HCT116 (cell line): Measurements from ENCODE around the gene IKZF3. TPM values are rescaled to one million over a fixed set of nuclear protein-coding genes. Genes with fewer than 3 reads are reported as not detected.
A peak's percentile ranks its signal among the peaks of the same experiment; 100 is the strongest.

ENCODE experiments used
- ATAC-seq: fragments of 200-7000 bp; cut with Tn5 transposase; 2 replicates; pipeline ENCODE4 v1.9.1; 2020; ENCODE audit warnings: mild to moderate bottlenecking, moderate library complexity
- BruUV-seq: library from RNA; stranded (reverse); fragments of 400-500 nt; replicated peaks from 2 replicates; lab custom pipeline; 2021; lab: Mats Ljungman, UMichigan
- CTCF ChIA-PET: fragments of 300-600 bp; sonication (Branson Sonifier 250); formaldehyde crosslinking; loops from one replicate; lab custom pipeline; 2021; ENCODE audit warnings: antibody characterized with exemption; lab: Charles Lee
- POLR2A ChIA-PET: fragments of 300-600, 350-600 bp; sonication (Branson Sonifier 250); formaldehyde crosslinking; loops from one replicate; lab custom pipeline; 2021; ENCODE audit warnings: antibody characterized with exemption; lab: Charles Lee
- RAD21 ChIA-PET, 2 experiments: fragments of 300-600 bp; sonication (Branson Sonifier 250); formaldehyde crosslinking; loops; one replicate each; lab custom pipeline; 2023; ENCODE audit warnings: low total read pairs in 2 of 2; ENCODE audit not compliant: uncharacterized antibody in 2 of 2, unreplicated experiment in 2 of 2, low non-redundant PET in 1 of 2; lab: Charles Lee
- DNase-seq: peaks from one replicate; pipeline ENCODE4 v3.0.0-alpha.2; 2010; ENCODE audit warnings: low read depth, low spot score
- H2AFZ ChIP-seq: fragments of 200-600 bp; shearing (Covaris generic), sonication (generic); 2 replicates; pipeline ENCODE4 v1.6.1; 2017; ENCODE audit warnings: low read depth, mixed run types, mixed read lengths, antibody characterized with exemption, low read length; ENCODE audit not compliant: poor library complexity, severe bottlenecking
- H3K27ac ChIP-seq: 2 replicates; pipeline ENCODE4 v1.5.1; 2012; ENCODE audit warnings: low read depth, low read length
- H3K27me3 ChIP-seq: fragments of 200-600 bp; sonication (generic); 2 replicates; pipeline ENCODE4 v1.6.1; 2016; ENCODE audit warnings: mixed run types, low read length, mixed read lengths; ENCODE audit not compliant: insufficient read depth
- H3K36me3 ChIP-seq, 2 experiments: fragments of 200-500 bp in 1 of 2; fragments of 200-600 bp in 1 of 2; sonication (Bioruptor generic) in 1 of 2; sonication (generic) in 1 of 2; 2 replicates each; pipeline versions ENCODE4 v1.5.1 to v1.6.1; 2014 to 2016; ENCODE audit warnings: low read length in 2 of 2, inconsistent platforms in 1 of 2, mixed read lengths in 1 of 2, mixed run types in 1 of 2; ENCODE audit not compliant: insufficient read depth in 2 of 2, control insufficient read depth in 1 of 2
- H3K4me1 ChIP-seq, 2 experiments: fragments of 200-600 bp in 1 of 2; sonication (generic) in 1 of 2; 2 replicates each; pipeline versions ENCODE4 v1.5.1 to v1.6.1; 2012 to 2017; ENCODE audit warnings: low read length in 2 of 2, inconsistent platforms in 1 of 2, mild to moderate bottlenecking in 1 of 2, mixed read lengths in 1 of 2, mixed run types in 1 of 2, moderate library complexity in 1 of 2; ENCODE audit not compliant: insufficient read depth in 2 of 2, control insufficient read depth in 1 of 2
- H3K4me2 ChIP-seq: fragments of 200-600 bp; sonication (generic); 2 replicates; pipeline ENCODE4 v1.6.1; 2017; ENCODE audit warnings: mixed run types, low read length, mixed read lengths
- H3K4me3 ChIP-seq, 2 experiments: fragments of 200-600 bp in 1 of 2; sonication (generic) in 1 of 2; replicated peaks in 1 of 2; 2 replicates each; pipeline ENCODE4 v1.5.1; 2011 to 2016; ENCODE audit warnings: low read length in 2 of 2, control low read depth in 1 of 2, low read depth in 1 of 2, mild to moderate bottlenecking in 1 of 2, mixed read lengths in 1 of 2, mixed run types in 1 of 2
- H3K79me2 ChIP-seq: fragments of 200-600 bp; sonication (generic); 2 replicates; pipeline ENCODE4 v1.6.1; 2017; ENCODE audit warnings: mild to moderate bottlenecking, mixed run types, low read length, moderate library complexity, mixed read lengths; ENCODE audit not compliant: insufficient read depth
- H3K9ac ChIP-seq: fragments of 200-600 bp; sonication (generic); 2 replicates; pipeline ENCODE4 v1.6.1; 2016; ENCODE audit warnings: low read length, mixed read lengths
- H3K9me2 ChIP-seq: fragments of 200-600 bp; sonication (generic), shearing (Covaris generic); 2 replicates; pipeline ENCODE4 v1.6.1; 2017; ENCODE audit warnings: mixed run types, mild to moderate bottlenecking, moderate library complexity; ENCODE audit not compliant: insufficient read depth
- H3K9me3 ChIP-seq, 2 experiments: fragments of 200-500 bp in 1 of 2; fragments of 200-600 bp in 1 of 2; sonication (Bioruptor generic) in 1 of 2; sonication (generic) in 1 of 2; 2 replicates each; pipeline ENCODE4 v1.6.1; 2014 to 2017; ENCODE audit warnings: low read length in 2 of 2, mixed read lengths in 2 of 2, inconsistent platforms in 1 of 2, low read depth in 1 of 2, mild to moderate bottlenecking in 1 of 2, mixed run types in 1 of 2, moderate library complexity in 1 of 2; ENCODE audit not compliant: control insufficient read depth in 1 of 2, insufficient read depth in 1 of 2
- H4K20me1 ChIP-seq: fragments of 200-600 bp; sonication (generic), shearing (Covaris generic); 2 replicates; pipeline ENCODE4 v1.6.1; 2017; ENCODE audit warnings: mixed run types, mild to moderate bottlenecking, moderate library complexity; ENCODE audit not compliant: insufficient read depth
- ATF3 ChIP-seq: IDR thresholded peaks from 2 replicates; pipeline ENCODE4 v1.6.1; 2012
- EGR1 ChIP-seq: IDR thresholded peaks from 2 replicates; pipeline ENCODE4 v1.6.1; 2012; ENCODE audit warnings: low read depth
- ELF1 ChIP-seq: IDR thresholded peaks from 2 replicates; pipeline ENCODE4 v1.6.1; 2012; ENCODE audit warnings: low read depth, borderline replicate concordance
- EZH2 ChIP-seq: fragments of 200-600 bp; sonication (generic); IDR thresholded peaks from 2 replicates; pipeline ENCODE4 v1.6.1; 2017; ENCODE audit warnings: antibody characterized with exemption, mixed run types
- EZH2phosphoT487 ChIP-seq: fragments of 200-600 bp; IDR thresholded peaks from 2 replicates; pipeline ENCODE4 v1.6.1; 2018; ENCODE audit warnings: antibody characterized with exemption, borderline replicate concordance
- JUND ChIP-seq: IDR thresholded peaks from 2 replicates; pipeline ENCODE4 v1.6.1; 2012
- MAX ChIP-seq: IDR thresholded peaks from 2 replicates; pipeline ENCODE4 v1.6.1; 2012
- POLR2AphosphoS5 ChIP-seq: IDR thresholded peaks from 2 replicates; pipeline ENCODE4 v1.6.1; 2011; ENCODE audit warnings: mild to moderate bottlenecking, low read depth, low read length, moderate library complexity
- RAD21 ChIP-seq: IDR thresholded peaks from 2 replicates; pipeline ENCODE4 v1.6.1; 2012; ENCODE audit warnings: low read depth, mild to moderate bottlenecking
- SIN3A ChIP-seq: IDR thresholded peaks from 2 replicates; pipeline ENCODE4 v1.6.1; 2012; ENCODE audit warnings: low read depth
- SP1 ChIP-seq: IDR thresholded peaks from 2 replicates; pipeline ENCODE4 v1.6.1; 2012; ENCODE audit warnings: low read depth
- SRF ChIP-seq: IDR thresholded peaks from 2 replicates; pipeline ENCODE4 v1.6.1; 2012; ENCODE audit warnings: low read depth
- YY1 ChIP-seq: IDR thresholded peaks from 2 replicates; pipeline ENCODE4 v1.6.1; 2011; ENCODE audit warnings: low read length, low read depth, moderate library complexity, mild to moderate bottlenecking; ENCODE audit not compliant: insufficient replicate concordance; ENCODE audit errors: extremely low read depth
- ZBTB33 ChIP-seq: IDR thresholded peaks from 2 replicates; pipeline ENCODE4 v1.6.1; 2011; ENCODE audit warnings: mild to moderate bottlenecking, low read length, moderate library complexity; ENCODE audit not compliant: insufficient replicate concordance; ENCODE audit errors: extremely low read depth
- ZNF274 ChIP-seq: fragments of 200-500 bp; sonication (Bioruptor generic); IDR thresholded peaks from 2 replicates; pipeline ENCODE4 v1.6.1; 2014; ENCODE audit warnings: mild to moderate bottlenecking, low read depth, low read length, inconsistent platforms
- intact Hi-C: fragments of 100-400 bp; cut with micrococcal nuclease; formaldehyde crosslinking; loops from 2 replicates; pipeline ENCODE4 v1.10.0; 2022
- total RNA-seq: library from RNA; stranded (reverse); gene quantifications from one replicate; pipeline ENCODE4 v1.2.1, GENCODE V29; 2021; ENCODE audit not compliant: unreplicated experiment

The IKZF3 gene
- total RNA-seq, 1 experiment from 2014 or later: 0.30 TPM

DNA sequence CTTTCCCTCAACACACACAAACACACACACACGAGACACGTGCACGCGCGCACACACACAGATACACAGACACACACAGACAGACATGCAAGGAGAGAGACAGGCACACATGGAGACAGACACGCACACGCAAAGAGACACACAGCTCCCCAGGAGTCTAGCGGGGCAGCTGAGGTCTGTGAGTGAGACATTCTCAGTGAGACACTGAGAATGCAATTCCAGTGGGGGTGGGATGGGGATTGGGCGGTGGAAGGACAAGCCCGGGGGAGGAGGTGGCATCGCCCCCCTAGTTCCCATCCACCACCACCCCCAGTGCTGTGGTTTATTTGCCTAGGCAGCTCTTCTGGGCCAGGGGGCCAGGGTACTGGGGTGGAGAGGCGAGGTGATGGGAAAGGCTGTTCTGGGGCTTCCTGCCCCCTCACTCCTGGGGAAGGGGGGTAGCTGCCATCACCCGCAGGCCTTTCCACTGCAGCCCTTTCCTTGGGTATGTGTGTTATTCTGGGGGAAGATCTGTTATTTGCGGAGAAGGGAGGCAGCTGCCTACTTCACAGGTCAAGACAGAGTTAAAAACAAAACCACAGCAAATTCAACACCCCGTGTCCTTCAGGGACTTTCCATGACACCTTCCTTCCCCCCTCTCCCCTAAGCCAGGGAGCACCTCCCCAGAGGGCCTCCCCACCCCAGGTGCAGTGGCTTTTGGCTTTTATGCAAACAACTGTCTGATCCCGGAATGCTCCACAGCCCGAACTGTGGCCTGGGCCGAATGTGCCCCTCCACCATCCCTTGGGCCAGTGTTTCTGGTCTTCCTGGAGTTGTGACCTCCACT lies 108.3 kb downstream of the IKZF3 start:
- no peak overlapping the region for H3K4me3 ChIP-seq
- no peaks in the 10 kb centered on the region for H3K79me2 ChIP-seq
- H2AFZ ChIP-seq: no peak overlapping the region
- TF ChIP-seq EZH2phosphoT487 (no peak), ATF3 (no peak), ZNF274 (no peak), MAX (no peak), RAD21 (no peak)
- no peak overlapping the region for H3K9ac ChIP-seq
- no peak for DNase-seq
- H3K4me2 ChIP-seq: no peak overlapping the region
- ChIA-PET CTCF (interaction anchor here (1.0 to 2.8 kb wide), 3 partner anchors 26 to 134 kb away, joined by 4 to 16 read pairs (median 6); partner anchors contain the start of gene MIEN1), POLR2A (no interaction called here), RAD21 (no interaction called here)
- no peak overlapping the region for H3K27ac ChIP-seq
- peaks cover 20 to 42% of the 10 kb centered on the region in 2 experiments for H3K4me1 ChIP-seq
- H3K9me3 ChIP-seq: no peaks in the 10 kb centered on the region
- no peaks in the 10 kb centered on the region for H4K20me1 ChIP-seq
- H3K36me3 ChIP-seq: no peaks in the 10 kb centered on the region
- peaks cover 6% of the 10 kb centered on the region; the same call in 1 of the 2 replicates for H3K27me3 ChIP-seq
- no TSS peak for BruUV-seq
- intact Hi-C loops: loop anchor here (2.0 kb wide), 1 partner anchor 207 kb away; no protein-coding TSS in a partner anchor
- no peak for ATAC-seq
- no peaks in the 10 kb centered on the region for H3K9me2 ChIP-seq

GRCh38 chr17:39754958-39755553 lies 109.1 kb downstream of the IKZF3 start:
- peaks cover 6% of the 10 kb centered on the region; the same call in 1 of the 2 replicates for H3K27me3 ChIP-seq
- ATAC-seq: no peak
- POLR2A ChIA-PET: no interaction called here

More at GRCh38 chr17:39754958-39755553, 109.1 kb downstream of the IKZF3 start:
- no peaks in the 10 kb centered on the region for H3K36me3 ChIP-seq
- H3K4me3 ChIP-seq: peak overlapping the region; percentile 54 to 65
- H2AFZ ChIP-seq: no peak overlapping the region
- CTCF ChIA-PET: interaction anchor here (1.0 to 2.8 kb wide), 3 partner anchors 25 to 133 kb away, joined by 4 to 16 read pairs (median 6); partner anchors contain the start of gene MIEN1
- DNase-seq: no peak
- no peaks in the 10 kb centered on the region for H3K9me2 ChIP-seq
- H3K4me1 ChIP-seq: peaks cover 27 to 49% of the 10 kb centered on the region in 2 experiments
- TF ChIP-seq SRF: no peak
- no peak for TF ChIP-seq POLR2AphosphoS5
- TF ChIP-seq YY1: no peak
- no peak for TF ChIP-seq EZH2
- no peak for TF ChIP-seq SIN3A
- TF ChIP-seq ATF3: no peak
- TF ChIP-seq JUND: no peak
- no peak for TF ChIP-seq ZBTB33
- TF ChIP-seq SP1: no peak
- no peak for TF ChIP-seq ELF1
- no peak for TF ChIP-seq EGR1
- TF ChIP-seq, all 23 proteins: peak for 0
- RAD21 ChIA-PET: no interaction called here
- Histone ChIP-seq H3K79me2 (no peaks in the 10 kb centered on the region), H3K9ac (peak overlapping the region; percentile 85), H3K4me2 (peak overlapping the region; percentile 94), H3K27ac (peak overlapping the region; percentile 91), H4K20me1 (no peaks in the 10 kb centered on the region), H3K9me3 (no peaks in the 10 kb centered on the region)
- intact Hi-C loops: loop anchor here (1.0 to 5.0 kb wide), 3 partner anchors 83 to 206 kb away; no protein-coding TSS in a partner anchor
- BruUV-seq: no TSS peak
